ENCODE measurements around the gene CD300LD.

CD300LD gene

DNA sequence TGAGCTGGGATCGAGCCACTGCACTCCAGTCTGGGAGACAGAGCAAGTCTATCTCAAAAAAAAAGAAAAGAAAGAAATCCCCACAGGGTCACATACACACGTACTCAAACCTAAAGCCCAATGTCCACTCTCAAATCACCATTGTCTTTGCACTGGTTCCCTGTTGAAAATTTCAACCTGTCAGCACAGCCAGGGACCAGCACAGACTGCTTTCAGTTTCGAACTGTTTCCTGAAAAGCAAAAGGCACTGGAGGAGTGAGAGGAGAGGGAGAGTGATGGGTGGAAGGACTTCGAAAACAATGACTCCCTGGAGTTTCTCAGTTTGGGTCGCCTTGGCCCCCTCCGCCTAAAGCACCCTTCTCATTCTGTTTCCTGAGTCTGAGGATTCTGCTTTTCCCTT, 37.2 kb downstream of the CD300LD start:
- Histone ChIP-seq H3K9me3 (ENCODE audit: insufficient read depth, low read length) (no peaks in the 10 kb centered on the region), H3K4me2 (ENCODE audit: low read depth, low read length, poor library complexity, severe bottlenecking) (no peak overlapping the region), H3K36me3 (ENCODE audit: low read length) (no peaks in the 10 kb centered on the region), H3K27me3 (ENCODE audit: low read length) (no peaks in the 10 kb centered on the region), H3K9me2 (replicated peaks; ENCODE audit: insufficient read depth, low read length) (no peaks in the 10 kb centered on the region), H3K4me3 (ENCODE audit: insufficient read depth, low read length, poor library complexity, severe bottlenecking) (no peak overlapping the region), H3F3A (ENCODE audit: insufficient read depth) (no peaks in the 10 kb centered on the region), H2AFZ (ENCODE audit: low read depth, low read length, severe bottlenecking) (no peak overlapping the region), H4K20me1 (ENCODE audit: low read depth, low read length) (no peaks in the 10 kb centered on the region), H3K27ac (ENCODE audit: low read depth, low read length) (no peak overlapping the region), H3K9ac (ENCODE audit: low read length) (no peak overlapping the region), H3K79me2 (ENCODE audit: insufficient read depth, low read length) (no peaks in the 10 kb centered on the region)
- no peak for TF ChIP-seq EZH2phosphoT487 (conservative IDR thresholded peaks at IDR 0.05; ENCODE audit: low read length)
- no peak for TF ChIP-seq CTCF (IDR thresholded peaks at IDR 0.05; ENCODE audit: insufficient read depth, low read length, poor library complexity, severe bottlenecking)

DNA sequence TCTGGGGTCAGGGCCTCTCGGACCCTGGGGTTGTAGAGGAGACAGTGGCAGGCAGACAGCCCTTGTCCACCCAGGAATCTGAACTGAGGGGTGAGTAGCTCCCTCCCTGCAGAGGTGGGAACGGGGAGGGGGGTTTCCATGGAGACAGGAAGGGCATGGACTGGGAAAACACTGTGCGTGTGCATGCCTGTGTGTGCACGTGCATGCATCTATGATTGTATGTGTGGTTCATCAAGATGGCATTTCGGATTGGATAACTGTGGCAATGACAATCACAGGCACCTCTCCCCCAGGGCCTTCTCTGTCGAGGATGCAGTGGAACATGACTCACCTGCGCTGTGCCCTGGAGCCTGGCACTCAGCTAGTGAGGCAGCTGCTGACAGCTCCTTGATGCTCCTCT, 40.0 kb downstream of the CD300LD start:
- Histone ChIP-seq H3K4me2 (ENCODE audit: low read depth, low read length, poor library complexity, severe bottlenecking) (no peak overlapping the region), H3K36me3 (ENCODE audit: low read length) (no peaks in the 10 kb centered on the region), H2AFZ (ENCODE audit: low read depth, low read length, severe bottlenecking) (no peak overlapping the region), H3K27ac (ENCODE audit: low read depth, low read length) (no peak overlapping the region), H4K20me1 (ENCODE audit: low read depth, low read length) (no peaks in the 10 kb centered on the region), H3K4me3 (ENCODE audit: insufficient read depth, low read length, poor library complexity, severe bottlenecking) (no peak overlapping the region), H3K9me3 (ENCODE audit: insufficient read depth, low read length) (no peaks in the 10 kb centered on the region), H3K9ac (ENCODE audit: low read length) (no peak overlapping the region), H3K79me2 (ENCODE audit: insufficient read depth, low read length) (no peaks in the 10 kb centered on the region), H3K27me3 (ENCODE audit: low read length) (no peaks in the 10 kb centered on the region), H3F3A (ENCODE audit: insufficient read depth) (no peaks in the 10 kb centered on the region), H3K9me2 (replicated peaks; ENCODE audit: insufficient read depth, low read length) (no peaks in the 10 kb centered on the region)
- TF ChIP-seq EZH2phosphoT487 (conservative IDR thresholded peaks at IDR 0.05; ENCODE audit: low read length) (no peak), CTCF (IDR thresholded peaks at IDR 0.05; ENCODE audit: insufficient read depth, low read length, poor library complexity, severe bottlenecking) (no peak)

DNA sequence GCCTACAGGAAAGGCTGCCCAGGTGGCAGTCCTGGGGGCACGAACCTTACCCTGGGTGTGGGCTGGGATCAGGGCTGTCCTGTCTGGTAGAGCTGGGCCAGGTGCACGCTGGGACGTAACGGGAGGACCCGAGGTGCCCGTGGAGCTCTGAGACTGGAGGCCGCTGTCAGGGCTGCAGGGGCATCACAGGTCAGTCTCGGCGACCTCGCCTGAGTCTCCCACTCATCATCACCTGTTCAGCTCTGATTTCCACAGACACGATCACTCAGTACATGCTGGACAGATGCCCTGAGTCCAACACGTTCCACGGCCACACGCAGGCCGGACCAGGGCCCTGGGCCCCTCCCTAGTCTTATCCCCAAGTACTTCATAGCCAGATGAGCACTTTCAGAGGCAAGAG, 41.5 kb downstream of the CD300LD start:
- no peak overlapping the region for H3K9ac ChIP-seq (ENCODE audit: low read length)
- no peaks in the 10 kb centered on the region for H3K79me2 ChIP-seq (ENCODE audit: insufficient read depth, low read length)
- H3K36me3 ChIP-seq (ENCODE audit: low read length): no peaks in the 10 kb centered on the region
- no peak overlapping the region for H3K4me3 ChIP-seq (ENCODE audit: insufficient read depth, low read length, poor library complexity, severe bottlenecking)
- no peaks in the 10 kb centered on the region for H3K9me3 ChIP-seq (ENCODE audit: insufficient read depth, low read length)
- H3K27ac ChIP-seq (ENCODE audit: low read depth, low read length): no peak overlapping the region
- H3K4me2 ChIP-seq (ENCODE audit: low read depth, low read length, poor library complexity, severe bottlenecking): no peak overlapping the region
- no peaks in the 10 kb centered on the region for H3F3A ChIP-seq (ENCODE audit: insufficient read depth)
- H3K9me2 ChIP-seq (replicated peaks; ENCODE audit: insufficient read depth, low read length): no peaks in the 10 kb centered on the region
- H3K27me3 ChIP-seq (ENCODE audit: low read length): no peaks in the 10 kb centered on the region
- H2AFZ ChIP-seq (ENCODE audit: low read depth, low read length, severe bottlenecking): no peak overlapping the region
- no peak for TF ChIP-seq EZH2phosphoT487 (conservative IDR thresholded peaks at IDR 0.05; ENCODE audit: low read length)
- no peak for TF ChIP-seq CTCF (IDR thresholded peaks at IDR 0.05; ENCODE audit: insufficient read depth, low read length, poor library complexity, severe bottlenecking)
- no peaks in the 10 kb centered on the region for H4K20me1 ChIP-seq (ENCODE audit: low read depth, low read length)

GRCh38 chr17:74549343-74549742, 42.7 kb downstream of the CD300LD start:
- H3K9me2 ChIP-seq (replicated peaks; ENCODE audit: insufficient read depth, low read length): no peaks in the 10 kb centered on the region
- TF ChIP-seq EZH2phosphoT487 (conservative IDR thresholded peaks at IDR 0.05; ENCODE audit: low read length): no peak
- TF ChIP-seq CTCF (IDR thresholded peaks at IDR 0.05; ENCODE audit: insufficient read depth, low read length, poor library complexity, severe bottlenecking): no peak
- no peak overlapping the region for H3K27ac ChIP-seq (ENCODE audit: low read depth, low read length)
- H3K79me2 ChIP-seq (ENCODE audit: insufficient read depth, low read length): no peaks in the 10 kb centered on the region
- H3K9ac ChIP-seq (ENCODE audit: low read length): no peak overlapping the region
- H4K20me1 ChIP-seq (ENCODE audit: low read depth, low read length): no peaks in the 10 kb centered on the region
- H2AFZ ChIP-seq (ENCODE audit: low read depth, low read length, severe bottlenecking): no peak overlapping the region
- H3F3A ChIP-seq (ENCODE audit: insufficient read depth): no peaks in the 10 kb centered on the region
- H3K27me3 ChIP-seq (ENCODE audit: low read length): no peaks in the 10 kb centered on the region
- H3K9me3 ChIP-seq (ENCODE audit: insufficient read depth, low read length): no peaks in the 10 kb centered on the region
- H3K36me3 ChIP-seq (ENCODE audit: low read length): no peaks in the 10 kb centered on the region
- H3K4me3 ChIP-seq (ENCODE audit: insufficient read depth, low read length, poor library complexity, severe bottlenecking): no peak overlapping the region
- no peak overlapping the region for H3K4me2 ChIP-seq (ENCODE audit: low read depth, low read length, poor library complexity, severe bottlenecking)

All from SU-DHL-6 (cell line).